ENCODE results near the gene NADSYN1.

NADSYN1 gene

GRCh38 chr11:71440021-71440755 lies 12.8 kb upstream of the NADSYN1 start:
- DNase-seq (ENCODE audit: insufficient read length, low spot score), result no peak
- TF ChIP-seq, protein P1, sequence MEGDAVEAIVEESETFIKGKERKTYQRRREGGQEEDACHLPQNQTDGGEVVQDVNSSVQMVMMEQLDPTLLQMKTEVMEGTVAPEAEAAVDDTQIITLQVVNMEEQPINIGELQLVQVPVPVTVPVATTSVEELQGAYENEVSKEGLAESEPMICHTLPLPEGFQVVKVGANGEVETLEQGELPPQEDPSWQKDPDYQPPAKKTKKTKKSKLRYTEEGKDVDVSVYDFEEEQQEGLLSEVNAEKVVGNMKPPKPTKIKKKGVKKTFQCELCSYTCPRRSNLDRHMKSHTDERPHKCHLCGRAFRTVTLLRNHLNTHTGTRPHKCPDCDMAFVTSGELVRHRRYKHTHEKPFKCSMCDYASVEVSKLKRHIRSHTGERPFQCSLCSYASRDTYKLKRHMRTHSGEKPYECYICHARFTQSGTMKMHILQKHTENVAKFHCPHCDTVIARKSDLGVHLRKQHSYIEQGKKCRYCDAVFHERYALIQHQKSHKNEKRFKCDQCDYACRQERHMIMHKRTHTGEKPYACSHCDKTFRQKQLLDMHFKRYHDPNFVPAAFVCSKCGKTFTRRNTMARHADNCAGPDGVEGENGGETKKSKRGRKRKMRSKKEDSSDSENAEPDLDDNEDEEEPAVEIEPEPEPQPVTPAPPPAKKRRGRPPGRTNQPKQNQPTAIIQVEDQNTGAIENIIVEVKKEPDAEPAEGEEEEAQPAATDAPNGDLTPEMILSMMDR (IDR thresholded peaks at IDR 0.05; ENCODE audit: insufficient read depth, missing control alignments), result no peak
- FAIRE-seq, result no peak

DNA sequence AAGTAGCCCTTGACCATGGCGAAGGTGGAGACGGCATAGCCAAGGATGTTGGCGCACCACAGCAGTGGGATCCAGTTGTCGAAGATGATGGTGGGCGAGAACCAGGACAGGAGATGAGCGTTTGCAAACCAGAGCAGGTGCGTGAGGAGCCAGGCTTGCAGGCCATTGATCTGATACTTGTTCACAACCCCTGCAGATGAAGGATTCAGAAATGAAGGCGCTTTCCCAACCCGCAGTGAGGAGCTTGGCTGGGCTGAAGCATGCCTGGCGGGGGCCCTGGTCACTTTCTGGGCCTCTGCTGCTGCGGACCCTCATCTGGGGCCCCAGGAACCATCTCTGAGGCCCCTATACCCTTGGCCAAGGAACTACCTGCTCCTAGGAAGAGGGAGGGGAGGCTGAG lies 11.8 kb upstream of the NADSYN1 start:
- TF ChIP-seq, protein P1 (IDR thresholded peaks at IDR 0.05; ENCODE audit: insufficient read depth, missing control alignments), result no peak
- DNase-seq (ENCODE audit: insufficient read length, low spot score) (no peak), FAIRE-seq (no peak)

DNA sequence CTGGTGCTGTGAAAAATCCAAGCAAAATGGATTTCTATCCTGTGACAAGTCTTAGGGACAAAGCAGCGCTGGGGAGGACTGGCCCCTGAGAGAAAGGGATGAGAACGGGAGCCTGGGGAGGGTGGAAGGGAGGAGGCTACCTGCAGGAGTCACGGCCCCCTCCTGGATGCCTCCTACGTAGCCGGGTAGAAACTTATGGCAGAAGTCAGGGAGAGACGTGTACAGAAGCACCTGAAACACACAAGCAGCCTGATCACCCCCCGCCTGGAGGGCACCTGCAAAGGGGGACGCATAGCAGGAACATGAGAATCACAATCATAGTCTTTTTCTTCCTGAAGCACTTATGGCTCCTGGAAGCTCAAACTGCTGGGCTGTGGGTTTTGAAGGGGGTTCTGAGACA lies 10.9 kb upstream of the NADSYN1 start:
- FAIRE-seq (no peak), DNase-seq (ENCODE audit: insufficient read length, low spot score) (no peak)
- TF ChIP-seq, protein P1 (IDR thresholded peaks at IDR 0.05; ENCODE audit: insufficient read depth, missing control alignments), result no peak

DNA sequence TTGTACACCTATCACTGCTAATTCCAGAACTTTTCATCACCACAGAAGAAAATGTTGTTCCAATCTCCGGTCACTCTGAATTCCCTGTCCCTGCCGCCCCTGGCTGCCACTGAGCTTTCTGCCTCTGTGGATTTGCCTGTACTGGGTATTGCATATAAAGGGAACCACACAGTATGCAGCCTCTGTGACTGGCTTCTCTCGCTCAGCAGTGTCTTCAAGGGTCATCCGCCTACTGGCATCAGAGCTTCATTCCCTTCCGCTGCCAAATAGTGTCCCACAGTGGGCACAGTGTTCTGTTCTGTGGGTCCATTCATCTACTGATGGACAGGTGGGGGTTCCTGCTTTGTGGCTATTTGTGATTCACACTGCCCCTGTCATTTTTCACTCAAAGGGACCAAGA lies 10.1 kb upstream of the NADSYN1 start:
- TF ChIP-seq, protein P1 (IDR thresholded peaks at IDR 0.05; ENCODE audit: insufficient read depth, missing control alignments), result no peak
- no peak for FAIRE-seq

DNA sequence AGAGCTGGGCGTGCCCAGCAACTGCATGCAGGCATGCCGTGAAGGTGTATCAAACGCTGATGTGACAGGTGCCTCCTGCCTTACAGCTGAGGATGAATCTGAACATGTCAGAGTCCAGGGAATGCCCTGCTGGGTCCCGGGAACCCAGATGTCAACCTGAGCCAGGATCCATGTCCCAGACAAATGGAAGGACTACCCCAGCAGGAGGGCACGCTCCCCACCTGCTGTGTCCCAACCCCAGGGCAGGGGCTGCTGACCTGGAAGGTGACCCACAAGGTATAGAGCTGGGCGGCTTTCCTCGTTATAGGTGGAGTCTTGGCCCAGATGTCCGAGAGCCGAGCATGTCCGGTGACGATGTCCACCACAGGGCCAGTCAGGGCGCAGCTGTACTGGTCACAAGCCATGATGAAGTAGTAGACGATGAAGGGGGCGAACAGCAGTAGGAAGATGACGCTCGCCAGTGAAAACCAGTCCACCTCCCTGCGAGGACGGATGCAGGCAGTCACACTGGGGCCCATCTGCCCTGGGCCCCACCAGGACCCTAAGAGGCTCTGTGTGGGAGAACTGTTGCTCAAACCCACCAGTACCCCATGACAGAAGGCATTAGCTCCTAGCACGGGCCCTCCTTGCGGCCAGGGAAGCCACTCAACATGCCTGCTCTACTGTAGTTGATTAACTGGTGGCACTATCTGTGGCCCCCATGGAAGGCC lies 9.1 kb upstream of the NADSYN1 start:
- TF ChIP-seq, protein P1 (IDR thresholded peaks at IDR 0.05; ENCODE audit: insufficient read depth, missing control alignments), result no peak
- DNase-seq (ENCODE audit: insufficient read length, low spot score) (no peak), FAIRE-seq (no peak)

More for the DNA sequence above, 10.1 kb upstream of the NADSYN1 start:
- DNase-seq (ENCODE audit: insufficient read length, low spot score), result no peak

DNA sequence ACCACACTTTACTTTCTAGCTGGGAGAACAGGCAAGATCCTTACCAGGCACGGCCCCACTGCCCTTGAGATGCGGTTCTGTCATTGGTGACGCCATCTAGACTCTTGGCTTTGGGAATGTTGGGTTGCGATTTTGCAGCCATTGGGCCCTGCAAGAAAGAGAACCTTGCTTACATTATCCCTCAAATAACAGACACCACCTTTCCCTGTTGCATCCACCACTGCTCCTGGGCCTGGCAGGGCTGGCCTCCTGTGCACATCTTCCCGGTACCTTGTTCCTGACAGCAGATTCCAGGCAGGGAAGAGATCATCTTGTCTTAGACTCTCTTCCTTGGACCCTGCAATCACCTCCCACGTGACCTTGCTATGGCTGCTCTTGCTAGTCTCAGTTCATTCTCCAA lies 8.2 kb upstream of the NADSYN1 start:
- DNase-seq (ENCODE audit: insufficient read length, low spot score) (no peak), FAIRE-seq (no peak)
- TF ChIP-seq, protein P1 (IDR thresholded peaks at IDR 0.05; ENCODE audit: insufficient read depth, missing control alignments), result no peak

DNA sequence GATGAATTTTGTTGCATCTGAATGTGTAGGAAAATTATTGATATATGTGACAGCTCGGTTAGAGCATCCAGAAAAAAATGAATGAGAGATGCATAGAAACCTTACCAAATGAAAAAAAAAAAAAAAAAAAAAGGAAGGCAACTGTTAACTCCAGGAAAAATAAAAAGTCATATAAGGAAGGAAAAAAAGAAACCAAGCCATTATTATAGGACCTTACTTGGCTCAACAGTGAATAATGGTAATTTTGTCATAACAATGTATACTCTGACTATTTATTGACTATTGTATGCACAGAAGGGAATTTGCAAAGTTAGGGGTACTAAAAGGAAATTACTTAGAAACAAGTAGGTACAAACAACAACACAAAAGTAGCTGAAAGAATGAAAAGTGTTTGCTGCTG lies 6.9 kb upstream of the NADSYN1 start:
- TF ChIP-seq, protein P1 (IDR thresholded peaks at IDR 0.05; ENCODE audit: insufficient read depth, missing control alignments), result no peak
- DNase-seq (ENCODE audit: insufficient read length, low spot score) (no peak), FAIRE-seq (no peak)
